GM21381 (cell line): Measurements from ENCODE around the gene SLC38A11.

Experiments
- ATAC-seq: cut with Tn5 transposase; IDR thresholded peaks from one replicate; pipeline ENCODE4 v1.9.1; 2021; ENCODE audit warnings: mild to moderate bottlenecking, moderate library complexity; ENCODE audit not compliant: unreplicated experiment

Gene SLC38A11

DNA sequence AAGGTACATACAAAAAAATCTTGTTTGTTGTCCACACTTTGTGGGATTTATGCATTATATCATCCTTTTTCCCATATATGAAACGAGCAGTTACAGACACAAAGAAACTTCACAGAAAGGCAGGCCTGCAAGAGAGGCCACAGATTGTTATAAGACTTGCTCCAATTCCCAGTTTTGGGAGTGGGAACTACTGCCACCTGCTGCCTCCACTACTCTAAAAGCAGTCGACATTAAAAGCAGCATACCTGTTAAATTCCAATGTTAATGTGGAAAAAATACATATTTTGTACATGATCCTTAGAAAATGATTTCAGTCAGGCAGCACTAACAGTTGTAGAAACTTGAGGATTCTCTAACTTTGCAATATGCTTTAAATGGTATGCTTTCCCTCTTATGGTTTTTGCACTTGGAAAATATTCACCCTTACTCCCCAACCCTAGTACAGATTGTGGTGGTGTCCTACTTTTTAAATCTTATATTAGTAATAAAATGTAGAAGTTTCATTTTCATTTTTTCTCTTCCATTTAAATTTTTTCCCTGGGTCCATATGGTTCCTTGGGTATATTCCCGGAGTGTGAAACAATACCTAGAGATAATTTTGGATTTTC is 37.9 kb downstream of the SLC38A11 start:
- no peak for ATAC-seq

DNA sequence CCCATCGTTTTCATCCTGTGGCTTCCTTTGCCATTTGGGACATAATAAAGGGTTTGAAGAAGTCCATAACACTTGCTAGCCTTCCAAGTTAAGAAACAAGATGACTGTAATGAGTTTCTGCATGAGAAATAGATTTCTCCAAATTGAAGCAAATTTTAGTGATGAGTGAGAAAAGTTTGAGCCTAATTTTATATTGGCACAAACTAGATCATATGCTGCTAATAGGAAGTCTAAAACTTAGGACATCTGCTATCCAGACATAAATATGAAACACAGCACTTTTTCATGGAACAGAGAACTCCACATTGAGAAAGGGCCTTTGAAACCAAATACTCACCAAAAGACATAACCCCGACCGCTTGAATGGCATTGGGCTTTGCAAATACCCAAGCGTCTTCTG is 39.8 kb downstream of the SLC38A11 start:
- ATAC-seq = no peak

DNA sequence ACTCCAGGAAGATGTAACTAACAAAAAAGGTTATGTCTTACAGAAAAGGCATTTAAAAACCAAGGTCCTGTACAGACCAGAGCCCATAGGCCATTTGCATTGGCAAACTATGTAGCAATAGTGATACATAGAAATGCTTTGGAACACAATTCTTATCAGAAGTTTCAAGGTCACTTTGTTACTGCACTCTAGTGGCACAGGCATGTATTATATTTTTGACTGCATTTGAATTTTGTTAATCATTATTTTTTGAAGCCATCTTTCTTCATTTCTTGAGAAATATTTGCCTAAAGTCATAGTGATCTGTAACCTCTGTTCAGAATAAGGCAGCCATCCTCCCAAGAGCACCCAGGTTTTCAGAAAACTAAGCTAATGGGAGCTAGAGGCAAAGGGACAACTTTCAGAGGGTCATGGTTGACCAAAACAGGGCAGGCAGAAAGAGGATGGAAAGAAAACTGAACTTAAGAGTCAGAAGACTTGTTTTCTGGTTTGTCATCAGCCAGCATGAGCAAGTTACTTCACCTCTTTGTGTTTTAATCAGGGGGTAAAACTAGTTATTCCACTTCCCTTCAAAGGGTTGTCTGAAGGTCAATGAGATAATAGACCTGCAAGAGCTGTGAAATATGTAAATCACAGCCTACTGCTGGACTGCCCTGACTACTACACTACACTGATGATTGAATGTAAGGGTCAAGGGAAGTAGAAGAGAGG is 41.5 kb downstream of the SLC38A11 start:
- ATAC-seq = no peak

DNA sequence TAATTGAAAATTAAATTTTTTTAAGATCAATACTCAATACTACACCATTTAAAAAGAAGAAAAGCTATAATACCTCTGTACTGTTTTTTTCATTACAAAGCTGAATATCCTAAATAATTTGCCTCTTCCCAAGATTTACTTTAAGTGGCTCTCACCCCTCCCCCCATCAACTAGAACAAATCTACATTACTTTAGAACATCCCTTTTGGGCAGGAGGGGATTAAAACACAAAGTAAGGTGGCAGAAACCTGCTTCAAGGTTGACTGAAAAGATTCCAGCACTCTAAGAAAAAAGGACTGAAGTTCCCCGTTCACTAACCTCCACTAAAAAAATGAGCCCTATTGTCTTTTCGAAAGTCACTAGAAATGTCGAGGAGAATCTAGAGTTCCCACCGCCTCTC is 42.3 kb downstream of the SLC38A11 start:
- no peak for ATAC-seq

DNA sequence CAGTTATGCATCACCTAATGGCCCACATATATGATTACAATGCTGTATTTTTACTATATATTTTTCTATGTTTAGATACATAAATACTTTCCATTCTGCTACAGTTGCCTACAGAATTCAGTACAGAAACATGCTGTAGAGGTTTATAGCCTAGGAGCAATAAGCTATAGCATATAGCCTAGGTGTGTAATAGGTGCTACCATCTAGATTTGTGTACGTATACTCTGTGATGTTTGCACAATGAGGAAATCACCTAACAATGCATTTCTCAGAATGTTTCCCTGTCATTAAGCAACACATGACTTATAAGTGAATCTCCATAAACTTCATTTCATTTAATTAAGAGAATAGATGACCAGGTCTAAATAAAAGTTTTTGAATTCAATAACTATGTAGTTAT is 43.5 kb downstream of the SLC38A11 start:
- ATAC-seq = no peak

DNA sequence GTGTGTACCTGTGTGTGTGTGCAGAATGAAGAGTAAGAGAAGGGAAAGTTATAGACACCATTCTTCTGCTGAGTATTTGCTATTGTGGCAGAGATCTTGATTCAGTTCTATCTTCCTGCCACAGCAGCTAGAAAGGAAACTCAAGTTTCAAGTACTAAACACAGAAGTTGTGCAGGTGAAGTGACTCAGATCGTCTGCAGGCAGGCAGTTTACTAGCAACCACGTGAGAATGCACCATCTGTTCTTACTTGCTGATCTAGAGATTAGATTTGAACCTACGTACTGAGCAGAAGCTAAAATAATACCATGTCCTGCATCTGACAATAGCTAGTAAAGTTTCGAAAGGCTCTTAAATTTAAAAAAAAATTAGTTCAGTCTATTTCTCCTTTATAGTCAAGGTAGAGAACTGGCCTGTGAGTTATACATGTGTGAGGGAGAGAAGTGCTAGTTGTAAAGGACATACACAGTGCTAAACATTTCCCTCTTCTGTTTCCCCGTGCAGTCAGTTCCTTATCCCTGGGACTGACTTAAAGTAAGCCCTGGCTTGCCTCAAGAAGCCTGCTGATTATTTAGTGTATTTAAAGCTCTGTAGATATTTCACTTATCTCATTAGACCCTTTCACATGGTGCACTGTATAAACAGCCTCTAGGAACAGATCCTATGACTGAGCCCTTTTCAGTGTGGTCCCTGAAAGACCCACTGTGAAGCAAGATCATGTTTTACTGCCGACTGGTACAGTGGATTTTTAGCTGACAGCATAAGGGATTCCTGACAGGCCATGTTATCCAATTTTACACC is 45.0 kb downstream of the SLC38A11 start:
- ATAC-seq = no peak

DNA sequence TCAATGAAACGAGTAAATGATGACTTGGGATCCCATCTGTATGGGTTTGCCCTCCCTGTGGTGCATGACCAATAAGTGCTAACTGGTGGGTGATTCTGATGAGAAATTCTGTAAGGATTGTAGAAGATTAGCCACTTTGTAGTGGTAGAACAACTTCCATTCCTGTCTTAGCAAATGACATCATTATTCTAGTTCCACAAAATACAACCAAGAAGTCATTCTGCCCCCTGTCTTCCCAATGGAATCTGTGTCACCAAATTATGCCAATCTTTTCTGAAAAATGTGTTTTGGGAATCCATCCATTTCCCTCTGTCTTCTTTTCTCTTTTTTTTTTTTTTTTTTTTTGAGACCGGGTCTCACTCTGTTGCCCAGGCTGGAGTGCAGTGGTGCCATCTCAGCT is 48.4 kb downstream of the SLC38A11 start:
- no peak for ATAC-seq

DNA sequence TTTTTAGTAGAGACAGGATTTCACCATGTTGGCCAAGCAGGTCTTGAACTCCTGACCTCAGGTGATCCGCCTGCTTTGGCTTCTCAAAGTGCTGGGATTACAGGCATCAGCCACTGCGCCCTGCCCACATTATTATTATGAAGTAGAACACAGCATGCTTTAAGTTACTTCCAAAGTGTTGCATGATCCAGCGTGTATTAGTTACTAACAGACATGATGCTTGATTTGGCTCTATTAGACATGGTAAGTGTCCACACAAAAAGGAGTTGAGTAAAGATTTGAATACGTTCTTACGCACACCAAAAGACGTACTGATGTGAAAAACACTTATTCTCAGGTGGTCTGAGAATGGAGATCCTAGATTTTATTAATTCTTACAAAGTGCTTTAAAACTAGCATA is 50.0 kb downstream of the SLC38A11 start:
- ATAC-seq = no peak

DNA sequence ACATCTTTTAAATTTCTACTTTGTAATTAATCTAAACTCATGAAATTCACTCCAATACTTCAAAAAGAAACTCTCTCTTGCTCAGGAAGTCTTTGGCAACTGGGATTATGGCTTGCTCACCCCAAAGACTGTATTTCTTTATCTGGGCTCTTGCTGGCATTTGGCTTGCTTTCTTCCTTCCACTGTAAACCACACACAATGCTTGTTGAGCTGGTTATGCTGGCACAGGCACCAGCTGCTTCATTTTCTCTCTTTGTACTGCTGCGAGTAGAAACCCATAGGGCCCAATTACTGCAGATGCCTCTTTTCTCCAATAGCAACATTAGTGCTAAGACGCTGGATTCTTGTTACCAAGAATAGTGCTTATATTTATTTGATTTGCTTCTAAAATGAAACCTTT is 51.4 kb downstream of the SLC38A11 start:
- no peak for ATAC-seq

DNA sequence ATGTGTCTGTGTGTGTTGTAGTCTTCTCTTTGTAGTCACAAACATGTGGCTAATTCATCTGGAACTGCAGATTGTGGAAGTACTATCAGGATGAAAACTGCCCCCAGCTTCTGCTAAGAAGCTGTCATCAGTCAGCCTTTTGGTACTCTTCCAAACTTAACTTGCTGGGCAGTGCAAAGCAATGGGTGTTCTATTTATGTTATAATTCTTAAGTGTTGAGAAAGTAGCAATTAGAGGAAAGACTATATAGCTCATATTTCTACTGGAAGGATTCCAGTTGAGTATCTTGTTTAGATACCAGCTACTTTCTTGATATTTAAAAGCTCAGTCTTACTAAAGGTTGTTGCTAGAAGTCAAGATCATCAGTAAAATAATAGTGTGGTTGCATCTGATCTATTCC is 52.1 kb downstream of the SLC38A11 start:
- ATAC-seq = no peak

DNA sequence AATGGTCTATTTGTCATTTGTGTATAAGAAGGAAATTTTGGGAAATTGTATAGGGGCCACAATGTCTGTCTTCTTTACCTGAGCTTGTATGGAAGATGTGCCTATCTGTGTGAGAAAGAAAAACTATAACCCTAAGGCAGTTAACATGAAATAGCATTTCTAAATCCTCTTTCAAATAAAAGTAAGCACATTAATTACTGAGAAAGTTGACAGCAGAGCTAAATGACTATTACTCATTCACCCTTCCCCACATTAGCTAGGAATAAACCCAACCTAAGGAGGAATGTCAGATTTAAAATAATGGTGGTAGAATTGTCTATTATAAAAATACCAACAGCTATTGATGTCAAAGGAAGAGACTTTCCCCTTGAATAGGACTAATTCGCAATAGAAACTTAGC is 56.2 kb downstream of the SLC38A11 start:
- no peak for ATAC-seq

DNA sequence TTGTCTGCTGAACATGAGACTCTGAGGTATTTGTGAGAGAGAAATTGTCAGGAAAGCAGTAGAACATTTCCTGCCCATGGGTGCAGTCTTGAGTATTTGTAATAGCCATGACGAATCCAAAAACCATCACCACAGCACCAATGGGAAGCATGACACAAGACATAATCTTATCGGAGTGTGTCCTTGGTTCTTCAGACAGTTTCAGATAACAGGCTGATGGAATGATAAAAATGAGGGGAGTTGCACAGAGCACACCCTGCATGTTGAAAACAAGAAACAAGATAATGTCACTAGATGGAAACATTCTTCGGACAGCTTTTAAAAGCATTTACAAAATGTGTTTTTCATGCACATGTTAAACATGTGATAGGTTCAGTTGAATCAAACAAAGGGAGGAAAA is 56.9 kb downstream of the SLC38A11 start:
- no peak for ATAC-seq

DNA sequence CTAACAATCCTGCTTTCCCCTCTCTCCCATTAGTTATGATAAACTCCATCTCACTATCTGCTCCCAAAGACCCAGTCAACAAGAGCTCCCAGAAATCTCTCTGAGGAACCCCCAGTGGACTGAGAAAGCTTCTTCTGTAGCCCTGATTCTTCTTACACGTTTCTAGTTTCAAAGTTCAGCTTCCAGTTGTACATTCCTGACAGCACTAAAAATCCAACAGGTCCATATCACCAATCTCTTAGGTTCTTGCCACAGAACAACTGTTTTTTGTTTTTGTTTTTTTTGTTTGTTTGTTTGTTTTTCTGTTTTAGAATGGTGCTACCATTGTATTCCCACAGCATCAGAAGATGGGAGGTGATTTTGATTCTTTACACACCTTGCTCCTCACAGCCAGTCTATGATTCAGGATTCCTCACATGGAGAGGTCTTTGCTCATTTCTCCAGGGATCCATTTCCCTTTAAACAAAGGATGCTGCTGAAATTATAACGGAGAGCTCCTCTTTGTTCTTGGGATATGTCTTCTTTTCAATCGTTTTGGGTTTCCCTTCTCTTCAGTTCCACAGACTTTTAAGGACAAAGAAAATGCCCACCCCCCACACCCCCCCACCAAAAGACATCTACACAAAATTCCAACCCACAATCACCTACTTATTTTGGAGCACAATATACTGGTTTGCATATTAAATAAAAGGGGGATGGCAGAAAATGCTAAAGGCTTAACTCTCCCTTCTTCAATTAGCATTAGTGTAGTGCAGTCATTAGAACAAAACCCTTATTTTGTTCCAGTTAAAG is 57.7 kb downstream of the SLC38A11 start:
- ATAC-seq = no peak

DNA sequence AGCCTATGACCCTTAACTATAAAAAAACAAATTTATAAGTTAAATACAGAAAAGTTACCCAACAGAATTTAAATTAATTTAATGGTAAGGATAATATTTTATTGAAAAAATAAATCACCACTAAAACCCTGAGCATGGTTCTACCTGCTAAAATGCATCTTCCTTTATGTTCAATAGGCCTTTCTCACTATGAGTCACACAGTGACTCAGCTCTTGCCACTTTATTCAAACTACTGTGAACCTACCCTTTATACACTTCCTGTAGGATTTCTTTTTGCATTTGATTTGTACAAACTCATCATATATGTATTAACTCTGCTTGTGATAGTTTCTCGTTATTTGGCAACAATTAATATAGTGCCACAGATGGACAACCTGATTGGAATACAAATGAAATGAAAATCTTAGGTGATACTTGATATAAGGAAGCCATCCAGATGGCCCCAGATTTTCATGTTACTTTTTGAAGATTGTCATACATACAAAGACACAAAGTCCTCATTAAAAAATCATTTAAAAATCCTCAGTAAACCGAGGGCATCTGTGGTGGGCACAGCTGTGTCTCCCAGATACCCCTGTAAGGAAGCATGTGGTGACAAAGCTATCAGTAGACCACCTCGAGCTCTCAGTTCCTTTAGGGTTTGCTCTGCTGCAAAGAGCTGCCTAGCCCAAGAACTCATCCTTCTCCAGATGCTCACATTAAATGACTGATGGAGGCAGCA is 58.5 kb downstream of the SLC38A11 start:
- ATAC-seq = peak; percentile 99

DNA sequence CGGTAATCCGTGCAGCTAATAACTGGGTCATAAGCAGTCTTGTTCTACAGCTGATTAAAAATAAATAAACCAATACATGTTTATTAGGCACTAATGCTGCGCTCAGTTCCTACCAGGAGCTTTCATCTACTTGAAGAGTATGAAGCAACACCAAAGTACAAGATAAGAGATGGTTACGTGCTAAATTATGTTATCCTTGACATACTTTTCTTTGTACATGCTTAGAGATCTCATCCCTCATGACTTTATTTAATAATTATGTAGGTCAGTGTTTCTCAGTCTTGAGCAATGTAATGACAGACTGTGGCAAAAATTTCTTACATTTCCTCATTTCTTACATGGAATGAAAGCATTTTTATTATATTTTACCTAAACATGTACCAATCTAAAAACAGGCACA is 59.1 kb downstream of the SLC38A11 start:
- no peak for ATAC-seq

DNA sequence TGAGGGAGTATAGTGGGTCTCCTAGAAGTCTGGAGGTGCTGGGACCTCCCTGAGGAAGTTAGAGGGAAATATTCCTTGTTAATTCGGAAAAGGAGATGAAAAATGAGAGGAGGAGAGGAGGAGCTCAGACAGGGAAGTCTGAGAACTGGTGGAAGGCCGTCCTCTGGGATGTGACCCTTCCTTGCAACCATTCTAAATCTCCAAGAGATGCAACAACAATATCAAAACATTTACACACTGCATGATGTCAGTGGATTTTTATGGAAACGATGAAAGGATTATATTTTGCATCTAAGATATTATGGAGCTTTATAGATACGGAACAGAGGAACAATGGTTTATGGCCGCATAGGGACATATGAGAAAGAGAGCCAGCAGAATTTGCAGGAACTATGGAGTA is 63.9 kb downstream of the SLC38A11 start:
- ATAC-seq = no peak

DNA sequence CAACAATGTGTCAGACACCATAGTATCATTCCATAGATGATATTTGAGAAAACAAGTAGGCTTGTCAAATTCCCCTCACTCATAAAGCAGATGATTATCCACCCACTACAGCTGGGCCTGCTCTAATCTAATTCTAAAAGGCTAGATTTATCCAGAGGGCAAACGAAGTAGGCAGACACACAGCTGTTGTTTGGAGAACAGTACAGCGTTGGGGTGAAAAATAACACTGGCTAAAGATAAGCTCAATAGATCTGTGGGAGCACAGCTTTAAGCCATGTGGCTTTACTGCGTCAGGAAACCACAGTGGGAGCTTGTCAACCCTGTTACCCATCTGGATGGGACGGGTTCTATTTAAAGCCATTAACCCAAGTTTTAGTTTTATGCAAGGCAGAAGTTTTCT is 64.8 kb downstream of the SLC38A11 start:
- no peak for ATAC-seq

DNA sequence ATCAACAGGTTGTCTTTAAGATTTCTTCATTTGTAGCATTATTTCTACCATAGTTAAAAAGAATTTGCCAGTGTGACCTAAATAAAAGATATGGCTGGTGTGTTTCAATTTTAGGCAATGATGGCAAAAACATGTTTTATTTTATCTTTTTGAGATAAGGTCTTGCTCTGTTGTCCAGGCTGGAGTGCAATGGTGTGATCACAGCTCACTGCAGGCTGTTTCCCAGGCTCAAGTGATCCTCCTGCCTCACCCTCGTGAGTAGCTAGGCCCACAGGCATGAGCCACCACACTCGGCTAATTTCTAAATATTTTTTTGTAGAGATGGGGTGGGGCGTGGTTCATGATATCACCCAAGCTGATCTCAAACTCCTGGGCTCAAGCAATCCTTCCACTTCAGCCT is 66.7 kb downstream of the SLC38A11 start:
- ATAC-seq = no peak

DNA sequence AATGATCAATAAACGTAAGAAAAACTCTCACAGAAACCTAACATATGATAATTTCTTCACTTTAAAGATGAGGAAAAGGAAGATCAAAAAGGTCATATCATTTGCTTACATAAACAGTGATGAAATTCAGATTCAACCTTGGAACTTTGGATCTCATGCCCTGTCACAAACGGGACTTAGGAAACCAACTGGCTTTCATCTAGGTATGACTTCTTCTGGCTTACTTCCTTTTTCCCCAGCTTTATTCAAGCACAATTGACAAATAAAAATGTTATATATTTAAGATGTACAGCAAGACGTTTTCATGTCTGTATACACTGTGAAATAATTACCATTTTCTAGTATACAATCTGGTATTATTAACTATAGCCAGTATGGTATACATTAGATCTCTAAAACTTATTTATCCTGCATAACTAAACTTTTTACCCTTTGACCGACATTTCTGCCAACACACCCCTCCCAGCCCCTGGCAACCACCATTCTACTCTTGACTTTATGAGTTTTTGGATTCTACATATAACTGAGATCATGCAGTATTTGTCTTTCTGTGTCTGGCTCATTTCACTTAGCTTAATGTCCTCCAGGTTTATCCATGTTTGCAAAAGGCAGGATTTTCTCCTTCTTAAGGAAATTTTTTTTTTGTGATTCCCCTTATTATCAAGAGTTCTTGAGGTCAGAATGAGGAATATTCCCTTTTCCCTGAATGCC is 67.7 kb downstream of the SLC38A11 start:
- ATAC-seq = no peak

DNA sequence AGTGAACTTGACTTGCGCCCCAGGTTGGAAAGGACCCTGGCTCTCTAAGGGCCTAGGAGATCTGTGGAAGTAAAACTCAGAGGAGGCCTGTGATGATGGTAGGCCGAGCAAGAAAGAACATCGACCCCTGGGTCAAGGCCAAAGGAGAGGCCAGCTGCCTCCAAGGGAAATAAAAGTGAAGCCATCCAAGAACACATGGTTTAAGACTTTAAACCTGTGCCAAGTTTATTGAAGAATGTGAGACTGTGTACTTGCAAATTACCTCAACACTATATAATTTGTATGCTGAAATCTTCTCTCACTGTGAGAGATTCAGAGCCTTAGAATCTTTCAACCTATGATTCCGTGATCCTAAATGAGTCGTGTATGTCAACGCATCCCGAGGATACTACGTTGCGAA is 73.0 kb downstream of the SLC38A11 start:
- no peak for ATAC-seq
